Measurements from ENCODE around the gene JAG2.

Gene JAG2

DNA sequence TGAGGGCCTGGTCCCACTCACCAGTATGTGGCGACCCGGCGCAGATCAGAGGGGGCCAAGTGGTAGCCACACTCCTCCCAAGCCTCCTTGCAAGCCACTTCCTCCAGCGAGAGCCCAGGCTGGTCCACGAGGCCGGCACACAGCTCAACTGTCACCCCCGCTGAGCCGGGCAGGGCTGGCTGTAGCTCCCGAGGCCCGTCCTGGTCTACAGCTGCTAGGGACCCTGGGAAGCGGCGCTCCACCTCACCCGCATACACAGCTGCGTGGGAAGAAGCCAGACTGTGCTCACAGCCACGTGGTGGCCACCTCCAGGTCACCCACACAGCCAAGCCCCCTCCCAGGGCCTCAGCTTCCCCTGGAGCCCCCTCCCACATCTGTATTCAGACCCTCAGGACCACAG lies 7.9 kb upstream of the JAG2 start:
- Histone ChIP-seq H3K27ac (no peak overlapping the region), H3K4me3 (no peak overlapping the region), H3K36me3 (peaks cover 0 to 8% (median 0%) of the 10 kb centered on the region in 3 donors), H3K27me3 (peaks cover 0 to 33% of the 10 kb centered on the region in 2 donors), H3K9me3 (no peaks in the 10 kb centered on the region), H3K4me1 (peaks cover 0 to 18% (median 4%) of the 10 kb centered on the region in 4 donors)
- intact Hi-C loops (cut with DNase I; ENCODE audit: low total_unique reads) = no loop called here
- TF ChIP-seq, protein P1, sequence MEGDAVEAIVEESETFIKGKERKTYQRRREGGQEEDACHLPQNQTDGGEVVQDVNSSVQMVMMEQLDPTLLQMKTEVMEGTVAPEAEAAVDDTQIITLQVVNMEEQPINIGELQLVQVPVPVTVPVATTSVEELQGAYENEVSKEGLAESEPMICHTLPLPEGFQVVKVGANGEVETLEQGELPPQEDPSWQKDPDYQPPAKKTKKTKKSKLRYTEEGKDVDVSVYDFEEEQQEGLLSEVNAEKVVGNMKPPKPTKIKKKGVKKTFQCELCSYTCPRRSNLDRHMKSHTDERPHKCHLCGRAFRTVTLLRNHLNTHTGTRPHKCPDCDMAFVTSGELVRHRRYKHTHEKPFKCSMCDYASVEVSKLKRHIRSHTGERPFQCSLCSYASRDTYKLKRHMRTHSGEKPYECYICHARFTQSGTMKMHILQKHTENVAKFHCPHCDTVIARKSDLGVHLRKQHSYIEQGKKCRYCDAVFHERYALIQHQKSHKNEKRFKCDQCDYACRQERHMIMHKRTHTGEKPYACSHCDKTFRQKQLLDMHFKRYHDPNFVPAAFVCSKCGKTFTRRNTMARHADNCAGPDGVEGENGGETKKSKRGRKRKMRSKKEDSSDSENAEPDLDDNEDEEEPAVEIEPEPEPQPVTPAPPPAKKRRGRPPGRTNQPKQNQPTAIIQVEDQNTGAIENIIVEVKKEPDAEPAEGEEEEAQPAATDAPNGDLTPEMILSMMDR (IDR thresholded peaks at IDR 0.05) = no peak
- no peak for DNase-seq

DNA sequence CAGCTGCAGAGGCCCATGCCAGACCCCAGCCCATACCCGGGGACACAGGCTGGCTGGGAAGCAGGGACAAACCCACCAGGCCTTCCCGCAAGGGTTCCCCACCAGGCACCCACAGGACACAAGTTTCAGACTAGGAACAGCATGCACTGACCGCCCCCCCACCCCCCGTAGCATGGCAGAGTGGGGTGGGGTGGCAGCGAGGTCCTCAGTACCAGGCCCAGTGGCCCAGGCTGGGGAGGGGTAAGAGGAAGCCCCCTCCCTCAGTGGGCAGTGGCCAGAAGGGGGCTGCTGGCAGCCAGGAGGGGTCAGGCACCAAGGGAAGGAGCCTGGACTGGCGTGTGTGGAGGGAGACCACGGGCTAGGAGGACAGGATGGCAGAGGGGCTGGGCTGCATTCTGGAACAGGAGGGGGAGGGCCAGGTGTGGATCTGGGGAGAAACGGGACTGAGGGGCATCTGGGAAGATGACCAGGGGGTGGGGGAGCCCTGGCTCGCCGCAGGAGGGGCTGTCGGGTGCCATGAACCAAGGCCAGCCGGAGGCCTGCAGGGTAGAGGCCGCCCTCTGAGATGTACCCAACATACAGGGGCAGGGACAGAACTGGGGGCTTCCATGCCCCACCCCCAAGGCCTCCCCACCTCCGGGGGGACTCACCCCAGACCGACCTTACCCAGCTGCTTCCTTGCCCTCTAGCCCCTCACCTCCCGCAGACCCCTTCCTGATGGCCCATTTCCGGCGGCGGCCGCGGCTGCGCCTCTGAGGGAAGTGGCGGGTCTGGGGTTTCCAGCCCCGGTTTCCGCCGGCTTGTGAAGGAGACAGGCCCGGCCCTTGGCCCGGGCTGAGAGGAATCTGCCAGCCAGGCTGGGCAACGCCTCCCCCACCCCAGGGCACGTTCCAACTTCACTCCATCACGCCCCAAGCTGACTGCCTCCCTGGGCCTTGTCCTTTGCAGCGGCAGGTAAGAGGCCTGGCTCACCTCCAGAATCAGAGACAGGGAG lies 5.6 kb upstream of the JAG2 start:
- Histone ChIP-seq H3K27ac (no peak overlapping the region), H3K27me3 (peaks cover 0 to 29% of the 10 kb centered on the region in 2 donors), H3K4me3 (no peak overlapping the region), H3K4me1 (peaks cover 0 to 17% (median 12%) of the 10 kb centered on the region in 4 donors), H3K36me3 (peaks cover 0 to 8% (median 0%) of the 10 kb centered on the region in 3 donors), H3K9me3 (no peaks in the 10 kb centered on the region)
- TF ChIP-seq, protein P1 (IDR thresholded peaks at IDR 0.05) = no peak
- intact Hi-C loops (cut with DNase I; ENCODE audit: low total_unique reads) = no loop called here
- DNase-seq = no peak

DNA sequence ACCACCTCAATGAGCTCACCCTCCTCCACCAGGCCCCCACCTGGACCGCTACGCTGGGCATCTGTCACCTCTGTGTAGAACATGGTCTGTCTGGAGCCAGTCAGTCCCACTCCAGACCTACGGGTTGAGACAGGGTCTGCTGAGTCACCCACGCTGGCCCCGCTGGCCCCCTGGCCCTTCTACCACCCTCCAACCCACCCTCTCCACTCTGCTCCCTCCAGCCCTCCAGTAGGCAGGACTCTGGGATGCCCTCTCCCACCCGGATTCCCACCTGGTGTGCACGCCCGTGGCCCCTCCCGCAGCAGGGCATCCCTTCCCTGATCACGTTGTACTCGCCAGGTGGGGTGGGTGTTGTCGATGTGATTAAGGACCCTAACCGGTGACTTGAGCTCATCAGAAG lies 4.6 kb upstream of the JAG2 start:
- no peak overlapping the region for H3K27ac ChIP-seq
- TF ChIP-seq, protein P1 (IDR thresholded peaks at IDR 0.05) = no peak
- no peak for DNase-seq
- no peak overlapping the region for H3K4me3 ChIP-seq
- peaks cover 0 to 8% (median 0%) of the 10 kb centered on the region in 3 donors for H3K36me3 ChIP-seq
- peaks cover 0 to 21% (median 17%) of the 10 kb centered on the region in 4 donors for H3K4me1 ChIP-seq
- intact Hi-C loops (cut with DNase I; ENCODE audit: low total_unique reads) = no loop called here
- no peaks in the 10 kb centered on the region for H3K9me3 ChIP-seq
- peaks cover 0 to 23% of the 10 kb centered on the region in 2 donors for H3K27me3 ChIP-seq

DNA sequence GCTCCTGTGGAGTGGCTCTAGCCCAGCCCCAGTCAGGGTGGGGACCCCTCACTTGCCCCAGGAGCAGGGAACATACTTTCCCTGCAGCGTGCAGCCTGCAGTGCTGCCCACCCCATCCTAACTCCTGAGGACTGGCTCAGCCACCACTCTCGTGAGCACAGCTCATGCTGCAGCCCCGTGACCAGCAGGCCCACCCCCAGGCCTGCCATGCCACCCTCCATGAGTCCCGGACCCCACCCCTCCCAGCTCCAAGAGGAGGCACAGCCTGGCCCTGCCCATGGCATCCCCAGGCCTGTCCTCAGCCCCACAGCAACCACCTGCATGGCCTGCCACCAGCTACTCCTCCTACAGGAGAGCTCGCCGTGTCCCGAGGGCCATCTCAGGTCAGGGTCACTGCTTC lies 3.9 kb upstream of the JAG2 start:
- DNase-seq = no peak
- H3K36me3 ChIP-seq = peaks cover 0 to 8% (median 0%) of the 10 kb centered on the region in 3 donors
- peaks cover 0 to 27% (median 23%) of the 10 kb centered on the region in 4 donors for H3K4me1 ChIP-seq
- no peak overlapping the region for H3K27ac ChIP-seq
- no peak overlapping the region for H3K4me3 ChIP-seq
- TF ChIP-seq, protein P1 (IDR thresholded peaks at IDR 0.05) = no peak
- intact Hi-C loops (cut with DNase I; ENCODE audit: low total_unique reads) = no loop called here
- no peaks in the 10 kb centered on the region for H3K9me3 ChIP-seq
- H3K27me3 ChIP-seq = peaks cover 0 to 27% of the 10 kb centered on the region in 2 donors

DNA sequence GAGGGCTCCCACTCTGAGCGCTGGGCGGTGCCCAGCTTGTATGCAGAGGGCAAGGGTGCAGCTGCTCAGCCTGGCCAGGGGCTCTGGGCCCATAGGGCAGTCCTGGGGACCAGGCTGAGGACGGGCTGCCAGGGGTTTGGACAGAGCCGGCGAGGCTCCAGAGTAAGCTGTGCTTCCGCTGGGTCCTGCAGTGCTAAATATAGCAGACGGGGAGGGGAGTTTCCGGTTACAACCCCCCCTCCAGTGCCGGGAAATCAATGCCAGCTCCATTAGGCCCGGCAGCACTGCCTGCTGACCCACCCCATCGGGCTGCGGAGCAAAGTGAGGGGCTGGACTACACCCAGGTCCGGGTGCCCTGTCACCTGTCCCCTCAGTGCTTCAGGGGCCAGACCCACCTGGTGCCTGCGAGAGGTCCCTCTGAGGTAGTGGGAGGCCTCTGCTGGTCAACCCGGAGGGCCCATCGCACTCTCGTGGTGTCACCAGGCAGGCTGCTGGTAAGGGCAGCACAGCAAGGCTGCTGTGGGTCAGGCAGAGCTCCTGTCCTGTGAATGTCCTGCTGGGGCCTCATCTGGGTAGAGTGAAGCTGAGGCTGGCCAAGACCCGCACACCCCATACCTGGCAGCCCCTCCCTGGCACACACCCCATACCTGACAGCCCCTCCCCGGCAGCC lies 2.6 kb upstream of the JAG2 start:
- Histone ChIP-seq H3K36me3 (peaks cover 0 to 8% (median 0%) of the 10 kb centered on the region in 3 donors), H3K4me3 (no peak overlapping the region), H3K9me3 (no peaks in the 10 kb centered on the region), H3K4me1 (peaks cover 0 to 31% (median 29%) of the 10 kb centered on the region in 4 donors), H3K27me3 (peaks cover 0 to 36% of the 10 kb centered on the region in 2 donors), H3K27ac (no peak overlapping the region)
- no peak for DNase-seq
- intact Hi-C loops (cut with DNase I; ENCODE audit: low total_unique reads) = no loop called here
- TF ChIP-seq, protein P1 (IDR thresholded peaks at IDR 0.05) = no peak

All from tibial artery (tissue), 4 donors.